Ascending aorta (tissue), 2 donors: Measurements from ENCODE around the gene TMEM235. TPM values are rescaled to one million over a fixed set of nuclear protein-coding genes. Genes with fewer than 3 reads are reported as not detected.

Experiments
- DNase-seq, 2 donors: peaks; one replicate each; pipeline ENCODE4 v3.0.0-alpha.2; 2019; ENCODE audit warnings: low spot score in 2 of 2
- H3K27ac ChIP-seq, 2 donors: fragments of 200-600 bp; sonication (generic); one replicate each; pipeline ENCODE4 v1.5.1; 2016 to 2017; ENCODE audit warnings: mild to moderate bottlenecking in 1 of 2
- H3K27me3 ChIP-seq: fragments of 200-600 bp; sonication (generic); one replicate; pipeline ENCODE4 v1.5.1; 2017
- H3K36me3 ChIP-seq, 2 donors: fragments of 200-600 bp; sonication (generic); one replicate each; pipeline ENCODE4 v1.5.1; 2016
- H3K4me1 ChIP-seq, 2 donors: fragments of 200-600 bp; sonication (generic); one replicate each; pipeline ENCODE4 v1.5.1; 2016 to 2017; ENCODE audit warnings: mild to moderate bottlenecking in 1 of 2
- H3K4me3 ChIP-seq, 2 donors: fragments of 200-600 bp; sonication (generic); one replicate each; pipeline ENCODE4 v1.5.1; 2016 to 2017; ENCODE audit warnings: mild to moderate bottlenecking in 1 of 2
- H3K9me3 ChIP-seq, 2 donors: fragments of 200-600 bp; sonication (generic); one replicate each; pipeline ENCODE4 v1.5.1; 2016
- CTCF ChIP-seq, 3 experiments: fragments of 200-600 bp in 2 of 3; fragments of 450-650 bp in 1 of 3; sonication (generic) in 2 of 3; IDR thresholded peaks; one replicate each; pipeline ENCODE4 v1.5.1; 2016 to 2019; ENCODE audit warnings: antibody characterized with exemption in 3 of 3, mild to moderate bottlenecking in 1 of 3, moderate library complexity in 1 of 3
- intact Hi-C: fragments of 100-400 bp; cut with DNase I; formaldehyde crosslinking; loops from one replicate; pipeline ENCODE4 v1.15.1; 2023
- total RNA-seq: library from RNA; depleted of rRNA; stranded (reverse); fragments of >200 nt; gene quantifications from one replicate; pipeline ENCODE4 v1.1.0, GENCODE V29; 2016

TMEM235 gene
- total RNA-seq, 1 donor from 2014 or later = not detected

GRCh38 chr17:78223061-78223460 is 8.4 kb upstream of the TMEM235 start:
- no peak for TF ChIP-seq CTCF (IDR thresholded peaks at IDR 0.05)
- no peak for DNase-seq
- Histone ChIP-seq H3K4me1 (no peaks in the 10 kb centered on the region), H3K27ac (no peak overlapping the region), H3K36me3 (no peaks in the 10 kb centered on the region), H3K9me3 (no peaks in the 10 kb centered on the region), H3K27me3 (no peaks in the 10 kb centered on the region), H3K4me3 (no peak overlapping the region)
- intact Hi-C loops = no loop called here

GRCh38 chr17:78223765-78224164 is 7.7 kb upstream of the TMEM235 start:
- TF ChIP-seq CTCF (IDR thresholded peaks at IDR 0.05) = no peak
- Histone ChIP-seq H3K27me3 (no peaks in the 10 kb centered on the region), H3K4me1 (no peaks in the 10 kb centered on the region), H3K27ac (no peak overlapping the region), H3K4me3 (no peak overlapping the region), H3K36me3 (no peaks in the 10 kb centered on the region), H3K9me3 (no peaks in the 10 kb centered on the region)
- DNase-seq = no peak
- intact Hi-C loops = no loop called here

GRCh38 chr17:78224231-78225087 is 7.0 kb upstream of the TMEM235 start:
- TF ChIP-seq CTCF (IDR thresholded peaks at IDR 0.05) = no peak
- no peaks in the 10 kb centered on the region for H3K36me3 ChIP-seq
- DNase-seq = no peak
- intact Hi-C loops = no loop called here
- H3K4me3 ChIP-seq = no peak overlapping the region
- H3K9me3 ChIP-seq = no peaks in the 10 kb centered on the region
- no peaks in the 10 kb centered on the region for H3K4me1 ChIP-seq
- no peaks in the 10 kb centered on the region for H3K27me3 ChIP-seq
- no peak overlapping the region for H3K27ac ChIP-seq

GRCh38 chr17:78225088-78225865 is 6.2 kb upstream of the TMEM235 start:
- H3K9me3 ChIP-seq = no peaks in the 10 kb centered on the region
- no peaks in the 10 kb centered on the region for H3K4me1 ChIP-seq
- intact Hi-C loops = no loop called here
- H3K36me3 ChIP-seq = no peaks in the 10 kb centered on the region
- DNase-seq = no peak
- TF ChIP-seq CTCF (IDR thresholded peaks at IDR 0.05) = no peak
- H3K27ac ChIP-seq = no peak overlapping the region
- no peak overlapping the region for H3K4me3 ChIP-seq
- H3K27me3 ChIP-seq = no peaks in the 10 kb centered on the region

GRCh38 chr17:78226055-78226758 is 5.2 kb upstream of the TMEM235 start:
- DNase-seq = no peak
- H3K36me3 ChIP-seq = no peaks in the 10 kb centered on the region
- no peaks in the 10 kb centered on the region for H3K9me3 ChIP-seq
- peaks cover 3% of the 10 kb centered on the region for H3K27me3 ChIP-seq
- H3K4me3 ChIP-seq = no peak overlapping the region
- H3K4me1 ChIP-seq = no peaks in the 10 kb centered on the region
- intact Hi-C loops = no loop called here
- no peak overlapping the region for H3K27ac ChIP-seq
- TF ChIP-seq CTCF (IDR thresholded peaks at IDR 0.05) = no peak
